DLD1 (cell line): ENCODE data around the gene TICAM1.
"Not testable (repeated sequence)": the region's sequence is repeated elsewhere in the genome, so short reads cannot be mapped to it uniquely, and the experiment has no call there.

Experiments used
- in situ Hi-C: cut with HindIII; loops from 2 replicates; pipeline ENCODE4 v1.10.0; 2017; ENCODE audit warnings: low sequenced_read_pairs

Gene TICAM1

DNA sequence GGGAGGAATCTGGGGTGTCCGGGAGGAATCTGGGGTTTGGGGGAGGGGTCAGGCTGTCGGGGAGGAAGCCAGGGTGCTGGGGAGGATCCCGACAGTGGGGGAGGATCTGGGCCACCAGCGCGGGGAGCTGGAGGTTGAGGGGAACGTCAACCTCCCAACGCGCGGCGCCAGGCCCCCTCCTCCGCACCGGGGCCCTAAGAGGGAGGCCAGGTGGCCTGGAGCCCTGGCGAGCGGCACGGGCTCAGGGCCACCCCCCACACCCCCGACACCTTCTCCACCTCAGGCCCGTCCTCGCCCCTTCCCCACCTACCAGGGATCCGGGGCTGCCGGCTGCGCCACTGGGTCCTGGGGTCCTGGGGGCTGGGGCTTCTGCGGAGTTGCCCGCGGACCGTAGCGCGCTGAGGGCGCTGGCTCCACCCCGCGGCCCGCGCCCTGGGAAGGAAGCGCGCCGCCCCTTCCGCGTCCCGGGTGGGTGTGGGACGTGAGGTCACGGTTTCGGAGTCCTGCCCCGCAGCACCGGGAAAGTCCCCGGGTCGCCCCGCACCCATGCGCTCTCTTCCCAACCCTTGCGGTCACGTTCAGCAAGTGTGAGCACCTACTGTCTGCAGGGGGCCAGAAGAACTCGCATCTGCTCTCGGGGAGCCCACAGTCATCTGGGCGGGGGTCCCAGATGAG lies at the start of gene TICAM1:
TSS of gene TICAM1 (minus strand) at position 409 of the 675 bp plus-strand sequence. CDS start 13,335 bp downstream, outside the sequence.
- in situ Hi-C loops: no loop called here

GRCh38 chr19:4879041-4879440 lies 47.5 kb upstream of the TICAM1 start:
- in situ Hi-C loops: no loop called here

DNA sequence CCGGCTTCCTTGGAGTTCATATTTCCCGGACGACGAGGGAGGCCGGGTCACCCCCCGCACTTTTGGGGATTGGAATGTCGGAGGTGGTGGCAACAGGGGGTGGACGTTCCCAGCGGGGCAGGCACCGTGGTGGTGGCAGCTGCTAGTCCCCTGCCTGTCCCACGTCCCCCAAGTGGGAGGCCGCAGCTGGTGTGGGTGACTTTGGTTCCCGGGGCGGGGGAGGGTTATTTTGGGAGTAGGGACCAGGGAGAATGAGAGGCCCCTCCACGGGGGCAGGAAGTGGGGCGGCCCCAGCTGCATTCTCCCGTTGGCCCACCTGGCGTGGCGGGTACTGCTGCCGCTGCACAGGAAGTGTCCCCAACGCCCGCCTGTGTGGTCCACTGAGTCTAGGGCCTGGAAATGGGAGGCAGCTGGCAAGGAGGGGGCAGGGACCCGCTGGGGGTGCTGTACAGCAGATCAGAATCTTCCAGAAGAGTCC lies 47.0 kb upstream of the TICAM1 start:
- in situ Hi-C loops: no loop called here

- in situ Hi-C loops: no loop called here
Observed at GRCh38 chr19:4877753-4878490, 46.4 kb upstream of the TICAM1 start.

- in situ Hi-C loops: no loop called here
Observed at GRCh38 chr19:4873930-4874329, 42.4 kb upstream of the TICAM1 start.

GRCh38 chr19:4871711-4872110 lies 40.2 kb upstream of the TICAM1 start:
- in situ Hi-C loops: no loop called here

DNA sequence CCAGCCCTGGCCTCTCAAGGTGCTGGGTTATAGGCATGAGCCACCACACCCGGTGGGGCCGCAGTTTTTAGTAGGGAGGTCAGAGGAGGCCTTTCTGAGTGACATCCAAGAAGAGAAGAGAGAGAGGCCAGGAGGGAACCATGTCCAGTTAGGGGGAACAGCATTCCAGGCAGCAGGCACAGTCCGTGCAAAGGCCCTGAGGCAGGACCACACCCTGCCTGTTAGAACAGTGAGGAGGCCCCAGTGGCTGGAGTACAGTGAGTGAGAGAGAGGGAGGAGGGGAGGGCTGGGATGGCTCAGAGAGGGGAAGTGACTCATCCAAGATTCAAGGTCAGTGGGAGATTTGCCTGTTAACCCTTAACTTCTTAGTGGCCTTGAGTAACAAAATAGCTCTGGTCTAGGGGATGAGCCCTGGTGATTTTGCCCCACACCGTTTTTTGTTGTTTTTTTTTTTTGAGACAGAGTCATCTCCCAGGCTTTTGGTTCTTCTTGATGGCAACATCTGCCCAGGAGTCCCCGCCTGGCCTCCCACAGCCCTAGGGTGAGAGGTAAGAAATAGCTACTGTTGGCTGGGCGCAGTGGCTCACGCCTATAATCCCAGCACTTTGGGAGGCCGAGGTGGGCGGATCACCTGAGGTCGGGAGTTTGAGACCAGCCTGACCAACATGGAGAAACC lies 38.7 kb upstream of the TICAM1 start:
- in situ Hi-C loops: no loop called here

DNA sequence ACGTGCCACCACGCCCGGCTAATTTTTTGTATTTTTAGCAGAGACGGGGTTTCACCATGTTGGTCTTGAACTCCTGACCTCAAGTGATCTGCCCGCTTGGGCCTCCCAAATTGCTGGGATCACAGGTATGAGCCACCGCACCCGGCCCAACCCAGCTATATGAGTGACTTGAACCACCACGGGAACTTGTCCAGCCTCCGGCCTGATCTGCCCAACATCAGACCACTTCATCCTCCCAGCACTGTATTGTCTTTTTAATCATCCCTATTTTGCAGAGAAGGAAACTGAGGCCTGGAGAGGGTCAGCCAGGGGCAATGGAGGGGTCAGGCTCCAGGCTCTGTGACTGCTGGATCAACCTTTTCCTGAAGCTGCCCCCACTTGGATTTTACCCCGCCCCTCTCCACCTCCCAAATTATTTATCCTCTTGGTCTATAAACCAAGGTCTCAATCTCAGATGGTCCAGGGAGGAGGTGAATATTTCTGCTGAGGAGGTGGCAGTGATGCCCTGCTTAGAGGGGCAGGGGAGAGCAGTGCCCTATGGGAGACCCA lies 36.8 kb upstream of the TICAM1 start:
- in situ Hi-C loops: no loop called here

GRCh38 chr19:4867534-4868285 lies 36.2 kb upstream of the TICAM1 start, which contains the start of gene PLIN3:
PLIN3 (minus strand) TSS chr19:4867667; CDS start chr19:4861394, 6,273 bp downstream.
- in situ Hi-C loops: no loop called here

GRCh38 chr19:4866595-4867424 lies 35.3 kb upstream of the TICAM1 start:
- in situ Hi-C loops: no loop called here

- in situ Hi-C loops: no loop called here
Observed at GRCh38 chr19:4861147-4861546, 29.6 kb upstream of the TICAM1 start.

- in situ Hi-C loops: no loop called here
Observed at GRCh38 chr19:4859697-4860096, 28.2 kb upstream of the TICAM1 start.

GRCh38 chr19:4856468-4856867 lies 25.0 kb upstream of the TICAM1 start:
- in situ Hi-C loops: not testable (repeated sequence)

DNA sequence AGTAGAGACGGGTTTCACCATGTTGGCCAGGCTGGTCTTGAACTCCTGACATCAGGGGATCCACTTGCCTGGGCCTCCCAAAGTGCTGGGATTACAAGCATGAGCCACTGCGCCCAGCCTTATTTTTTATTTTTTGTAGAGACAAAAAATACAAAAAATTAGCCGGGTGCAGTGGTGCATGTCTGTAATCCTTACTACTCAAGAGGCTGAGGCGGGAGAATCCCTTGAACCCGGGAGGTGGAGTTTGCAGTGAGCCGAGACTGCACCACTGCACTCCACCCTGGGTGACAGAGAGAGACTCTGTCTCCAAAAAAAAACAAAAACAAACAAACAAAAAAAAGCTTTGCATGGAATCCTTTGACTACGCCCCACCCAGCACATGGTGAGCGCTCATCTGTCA lies 22.0 kb upstream of the TICAM1 start:
- in situ Hi-C loops: not testable (repeated sequence)

DNA sequence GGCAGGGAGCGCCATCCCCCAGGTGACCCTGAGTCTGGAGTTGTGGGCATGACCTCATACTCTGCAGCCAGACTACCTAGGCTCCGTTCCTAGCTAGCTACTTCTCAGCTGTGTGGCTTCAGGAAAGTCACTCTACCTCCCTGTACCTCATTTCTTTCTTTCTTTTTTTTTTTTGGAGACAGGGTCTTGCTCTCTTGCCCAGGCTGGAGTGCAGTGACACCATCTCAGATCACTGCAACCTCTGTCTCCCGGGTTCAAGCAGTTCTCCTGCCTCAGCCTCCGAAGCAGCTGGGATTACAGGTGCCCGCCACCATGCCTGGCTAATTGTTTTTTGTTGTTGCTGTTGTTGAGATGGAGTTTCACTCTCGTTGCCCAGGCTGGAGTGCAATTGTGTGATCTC lies 21.0 kb upstream of the TICAM1 start:
- in situ Hi-C loops: no loop called here

- in situ Hi-C loops: no loop called here
Observed at GRCh38 chr19:4851551-4852290, 20.2 kb upstream of the TICAM1 start.

DNA sequence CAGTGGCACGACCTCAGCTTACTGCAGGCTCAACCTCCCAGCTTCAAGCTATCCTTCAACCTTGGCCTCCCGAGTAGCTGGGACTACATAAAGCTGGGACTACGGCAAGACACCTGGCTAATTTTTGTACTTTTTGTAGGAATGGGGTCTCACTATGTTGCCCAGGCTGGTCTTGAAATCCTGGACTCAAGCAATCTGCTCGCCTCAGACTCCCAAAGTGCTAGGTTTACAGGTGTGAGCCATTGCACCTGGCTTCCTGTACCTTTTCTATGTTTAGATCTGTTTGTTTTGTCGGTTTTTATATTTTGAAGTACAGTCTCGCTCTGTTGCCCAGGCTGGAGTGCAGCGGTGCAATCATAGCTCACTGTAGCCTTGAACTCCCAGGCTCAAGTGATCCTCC lies 17.5 kb upstream of the TICAM1 start:
- in situ Hi-C loops: no loop called here

DNA sequence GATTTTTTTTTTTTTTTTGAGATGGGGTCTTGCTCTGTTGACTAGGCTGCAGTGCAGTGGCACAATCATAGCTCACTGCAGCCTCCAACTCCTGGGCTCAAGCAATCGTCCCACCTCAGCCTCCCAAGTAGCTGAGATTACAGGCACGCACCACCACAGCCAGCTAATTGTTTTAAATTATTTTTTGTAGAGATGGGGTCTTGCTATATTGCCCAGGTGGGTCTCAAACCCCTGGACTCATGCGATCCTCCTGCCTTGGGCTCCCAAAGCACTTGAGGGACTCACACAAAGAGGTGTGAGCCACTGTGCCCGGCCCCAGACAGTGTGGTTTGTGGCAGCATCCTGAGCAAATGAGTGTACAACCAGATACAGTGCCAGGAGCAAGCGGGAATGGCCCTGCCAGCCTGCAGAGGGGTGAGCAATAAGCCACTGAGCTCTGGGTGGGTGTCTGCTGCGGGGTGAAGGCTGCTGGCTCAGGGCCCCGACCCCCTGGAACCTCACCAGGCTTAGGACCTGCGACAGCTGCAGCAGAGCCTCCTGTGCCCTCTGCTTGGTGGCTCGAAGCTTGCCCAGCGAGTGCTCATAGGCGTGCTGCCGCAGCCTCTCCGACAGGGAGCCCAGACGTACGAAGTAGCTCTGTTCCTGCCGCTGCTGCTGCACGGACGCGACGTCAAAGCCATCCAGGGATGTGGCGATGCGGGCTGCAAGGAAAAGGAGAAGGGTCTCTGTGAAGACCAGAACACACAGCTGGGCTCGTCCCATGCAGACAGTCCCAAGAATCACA lies 15.9 kb upstream of the TICAM1 start:
- in situ Hi-C loops: no loop called here
